ENCODE measurements around the gene IBA57. TPM values are rescaled to one million over a fixed set of nuclear protein-coding genes. Genes with fewer than 3 reads are reported as not detected.
A peak's percentile ranks its signal among the peaks of the same experiment; 100 is the strongest.

IBA57 gene
- total RNA-seq, 1 experiment from 2014 or later = 4.4 TPM

GRCh38 chr1:228149406-228150119 lies 16.0 kb upstream of the IBA57 start, which contains the start of gene GJC2:
TSS of gene GJC2 (plus strand) at chr1:228149930. CDS start at chr1:228157759, 7,829 bp downstream.
- Histone ChIP-seq H3K4me3 (no peak within 1 kb of the TSS), H3K27ac (no peak within 1 kb of the TSS), H3K27me3 (no peaks in the 10 kb centered on the region), H3K9me3 (replicated peaks) (no peaks in the 10 kb centered on the region), H3K36me3 (0 out of 2 replicates have a peak, but pooled peaks cover 4% of the 10 kb centered on the region), H3K4me1 (peaks cover 6% of the 10 kb centered on the region; the same call in 1 of the 2 replicates)
- peak in 1 of 2 experiments; percentile 31 for DNase-seq

DNA sequence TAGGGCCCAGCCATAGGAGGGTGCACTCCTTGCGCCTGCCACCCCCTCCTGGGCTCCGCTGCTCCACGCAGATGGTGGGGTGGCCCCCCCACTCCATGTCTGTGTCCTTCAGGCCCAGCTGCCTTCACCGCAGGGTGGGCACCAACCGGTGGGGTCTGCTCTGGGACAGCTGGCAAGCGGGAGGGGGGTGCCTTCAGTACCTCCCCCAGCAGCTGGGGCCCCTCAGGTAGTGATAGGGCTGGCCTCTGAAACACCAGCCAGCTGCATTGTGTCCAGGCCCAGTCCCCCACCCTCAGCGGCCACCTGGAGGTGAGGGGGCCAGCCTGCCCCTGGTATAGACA lies 15.5 kb upstream of the IBA57 start:
- no peak for DNase-seq
- H3K4me1 ChIP-seq = peaks cover 6% of the 10 kb centered on the region; the same call in 1 of the 2 replicates
- no peaks in the 10 kb centered on the region for H3K9me3 ChIP-seq (replicated peaks)
- H3K36me3 ChIP-seq = 0 out of 2 replicates have a peak, but pooled peaks cover 4% of the 10 kb centered on the region
- no peak overlapping the region for H3K27ac ChIP-seq
- no peak overlapping the region for H3K4me3 ChIP-seq
- no peaks in the 10 kb centered on the region for H3K27me3 ChIP-seq

DNA sequence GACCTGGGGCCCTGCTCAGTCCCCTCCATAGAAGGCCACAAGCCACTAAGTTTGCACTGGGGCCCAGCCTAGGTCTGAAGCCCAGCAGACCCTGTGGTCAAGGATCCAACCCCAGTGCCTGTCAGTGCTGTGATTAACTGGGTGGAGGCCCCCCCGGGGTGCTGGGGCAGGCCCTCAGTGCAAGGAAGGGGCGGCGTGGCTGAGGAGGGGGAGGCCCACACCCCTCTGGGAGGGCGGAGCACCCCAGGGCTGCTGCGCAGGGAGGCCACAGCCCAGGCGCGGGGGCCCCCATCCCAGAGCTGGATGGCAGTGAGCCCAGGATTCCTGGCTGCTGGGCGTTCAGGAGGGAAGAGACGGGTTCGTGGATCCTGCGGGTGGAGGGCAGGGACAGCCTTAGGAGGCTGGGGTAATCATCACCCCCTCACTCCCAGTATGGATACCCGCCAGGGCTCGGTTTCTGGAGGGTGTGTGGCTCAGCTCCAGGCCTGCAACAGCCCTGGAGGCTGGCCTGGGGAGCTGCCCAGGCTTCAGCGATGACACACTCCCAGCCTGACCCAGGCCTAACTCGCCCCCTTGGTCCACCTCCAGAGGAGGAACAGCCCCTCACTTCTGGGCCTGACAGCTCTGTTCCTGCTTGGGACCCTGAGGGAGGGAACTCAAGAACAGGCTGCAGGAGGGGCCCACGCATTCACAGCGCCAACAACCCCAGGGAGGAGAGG lies 15.0 kb upstream of the IBA57 start:
- no peaks in the 10 kb centered on the region for H3K27me3 ChIP-seq
- DNase-seq = no peak
- no peaks in the 10 kb centered on the region for H3K9me3 ChIP-seq (replicated peaks)
- no peak overlapping the region for H3K27ac ChIP-seq
- no peak overlapping the region for H3K4me3 ChIP-seq
- H3K4me1 ChIP-seq = peaks cover 6% of the 10 kb centered on the region; the same call in 1 of the 2 replicates
- H3K36me3 ChIP-seq = 0 out of 2 replicates have a peak, but pooled peaks cover 4% of the 10 kb centered on the region

DNA sequence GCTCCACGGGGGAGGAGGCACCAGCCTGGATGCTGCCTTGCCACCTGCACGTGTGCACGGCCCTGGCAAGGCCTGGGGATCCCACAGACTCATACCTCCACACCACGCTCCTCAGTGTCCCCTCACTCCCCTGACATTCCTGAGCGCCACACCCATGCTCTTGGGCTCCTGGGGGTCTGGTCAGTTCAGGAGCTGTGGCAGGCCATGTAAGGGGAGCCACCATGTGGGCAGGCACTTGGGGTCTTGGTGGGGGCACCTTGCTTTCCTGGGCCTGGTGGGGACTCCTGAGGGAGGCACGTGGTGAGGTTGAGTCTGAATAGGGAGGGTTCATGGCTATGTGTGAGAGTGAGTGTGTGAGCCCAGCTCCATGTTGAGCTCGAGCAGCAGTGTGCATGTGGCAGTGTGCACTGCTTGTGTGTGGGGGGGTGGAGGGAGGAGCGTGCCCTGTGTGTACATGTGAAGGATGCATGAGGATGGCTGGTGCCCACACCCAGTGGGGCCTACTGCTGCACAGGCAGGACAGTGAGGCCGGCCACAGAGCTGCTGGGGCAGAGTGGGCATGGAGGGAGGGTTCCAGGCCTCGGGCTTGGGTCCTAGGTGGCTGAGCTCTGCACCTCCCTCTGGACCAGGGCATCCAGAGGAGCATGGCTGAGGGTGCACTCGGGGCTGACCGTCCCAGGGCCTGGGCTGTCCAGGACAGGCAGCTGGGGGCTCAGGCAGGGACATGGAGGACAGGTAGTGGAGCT lies 14.3 kb upstream of the IBA57 start:
- Histone ChIP-seq H3K27me3 (no peaks in the 10 kb centered on the region), H3K27ac (no peak overlapping the region), H3K9me3 (replicated peaks) (no peaks in the 10 kb centered on the region), H3K36me3 (0 out of 2 replicates have a peak, but pooled peaks cover 4% of the 10 kb centered on the region), H3K4me3 (no peak overlapping the region), H3K4me1 (peaks cover 6% of the 10 kb centered on the region; the same call in 1 of the 2 replicates)
- DNase-seq = no peak

GRCh38 chr1:228152097-228152917 lies 13.3 kb upstream of the IBA57 start:
- Histone ChIP-seq H3K36me3 (0 out of 2 replicates have a peak, but pooled peaks cover 4% of the 10 kb centered on the region), H3K4me3 (no peak overlapping the region), H3K4me1 (peaks cover 6% of the 10 kb centered on the region; the same call in 1 of the 2 replicates), H3K27me3 (no peaks in the 10 kb centered on the region), H3K27ac (no peak overlapping the region), H3K9me3 (replicated peaks) (no peaks in the 10 kb centered on the region)
- no peak for DNase-seq

DNA sequence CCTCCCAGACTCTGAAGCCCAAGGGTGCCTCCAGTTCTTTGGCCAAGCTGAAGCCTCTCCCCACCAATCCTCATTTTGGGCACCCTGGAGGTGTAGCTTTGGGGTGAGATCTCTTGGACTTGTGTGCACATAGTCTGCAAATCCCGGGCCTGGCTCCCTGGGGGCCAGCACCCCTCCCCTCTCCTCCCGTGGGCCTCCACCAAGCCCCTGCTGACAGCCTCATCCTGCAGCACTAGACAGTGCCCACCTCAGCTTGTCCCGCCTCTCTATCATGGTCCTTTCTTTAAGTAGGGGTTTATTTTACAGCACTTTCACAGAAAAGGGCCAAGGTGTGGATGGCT lies 12.7 kb upstream of the IBA57 start:
- H3K27me3 ChIP-seq = no peaks in the 10 kb centered on the region
- no peaks in the 10 kb centered on the region for H3K9me3 ChIP-seq (replicated peaks)
- no peak for DNase-seq
- H3K36me3 ChIP-seq = 0 out of 2 replicates have a peak, but pooled peaks cover 4% of the 10 kb centered on the region
- H3K27ac ChIP-seq = no peak overlapping the region
- no peak overlapping the region for H3K4me3 ChIP-seq
- peaks cover 6% of the 10 kb centered on the region; the same call in 1 of the 2 replicates for H3K4me1 ChIP-seq

- H3K27ac ChIP-seq = no peak overlapping the region
- peaks cover 6% of the 10 kb centered on the region; the same call in 1 of the 2 replicates for H3K4me1 ChIP-seq
- H3K27me3 ChIP-seq = no peaks in the 10 kb centered on the region
- DNase-seq = no peak
- no peaks in the 10 kb centered on the region for H3K9me3 ChIP-seq (replicated peaks)
- H3K36me3 ChIP-seq = no peaks in the 10 kb centered on the region
- no peak overlapping the region for H3K4me3 ChIP-seq
Measured at GRCh38 chr1:228154021-228154669, 11.5 kb upstream of the IBA57 start.

DNA sequence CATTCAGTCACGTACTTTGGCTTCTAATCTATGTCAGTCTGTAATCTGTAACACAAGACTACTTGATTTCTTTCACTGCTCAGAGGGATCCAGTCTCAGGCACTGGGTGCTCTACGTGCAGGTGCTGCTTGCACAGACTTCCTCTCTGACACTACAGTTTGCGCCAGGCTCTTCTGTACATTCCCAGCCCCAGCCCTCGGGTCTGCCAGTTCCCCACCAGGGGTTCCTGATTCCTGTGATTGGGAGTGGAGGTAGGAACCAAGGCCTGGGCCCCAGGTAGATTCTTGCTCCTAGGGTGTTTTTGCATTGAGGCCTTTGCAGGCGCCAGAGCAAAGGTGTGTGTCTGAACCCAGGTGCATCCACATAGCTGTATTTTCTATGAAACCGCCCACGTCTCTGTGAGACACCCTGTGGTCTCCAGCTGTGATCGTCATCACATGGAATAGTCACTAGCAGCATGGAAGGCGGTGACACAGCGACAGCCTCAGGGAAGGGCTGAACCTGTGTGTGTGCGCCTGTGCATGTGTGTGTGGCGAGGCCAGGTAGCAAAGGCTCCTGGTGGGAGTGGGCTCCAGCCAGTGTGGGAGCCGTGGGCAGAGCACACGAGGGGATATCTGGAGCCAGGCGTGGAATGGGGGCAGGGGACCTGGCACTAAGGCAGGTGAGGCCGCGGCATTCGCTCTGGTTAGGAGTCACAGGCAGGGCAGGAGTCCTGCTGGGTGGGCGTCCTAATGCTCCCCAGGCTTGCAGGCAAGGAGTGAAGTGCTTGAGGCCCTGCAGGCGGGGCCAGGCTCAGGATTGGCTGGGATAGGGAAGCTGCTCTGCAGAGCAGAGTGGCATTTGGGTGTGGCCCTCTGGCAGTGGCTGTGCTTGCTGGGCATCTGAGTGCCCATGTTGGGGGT lies 10.7 kb upstream of the IBA57 start:
- DNase-seq = no peak

GRCh38 chr1:228155596-228156514 lies 9.7 kb upstream of the IBA57 start:
- DNase-seq = no peak
- no peaks in the 10 kb centered on the region for H3K27me3 ChIP-seq
- no peaks in the 10 kb centered on the region for H3K9me3 ChIP-seq (replicated peaks)
- no peak overlapping the region for H3K27ac ChIP-seq
- no peaks in the 10 kb centered on the region for H3K36me3 ChIP-seq
- H3K4me1 ChIP-seq = no peaks in the 10 kb centered on the region
- H3K4me3 ChIP-seq = no peak overlapping the region

More for the DNA sequence above, 10.7 kb upstream of the IBA57 start:
- no peak overlapping the region for H3K4me3 ChIP-seq
- peaks cover 2% of the 10 kb centered on the region; the same call in 1 of the 2 replicates for H3K4me1 ChIP-seq
- no peaks in the 10 kb centered on the region for H3K36me3 ChIP-seq
- H3K9me3 ChIP-seq (replicated peaks) = no peaks in the 10 kb centered on the region
- H3K27me3 ChIP-seq = no peaks in the 10 kb centered on the region
- no peak overlapping the region for H3K27ac ChIP-seq

DNA sequence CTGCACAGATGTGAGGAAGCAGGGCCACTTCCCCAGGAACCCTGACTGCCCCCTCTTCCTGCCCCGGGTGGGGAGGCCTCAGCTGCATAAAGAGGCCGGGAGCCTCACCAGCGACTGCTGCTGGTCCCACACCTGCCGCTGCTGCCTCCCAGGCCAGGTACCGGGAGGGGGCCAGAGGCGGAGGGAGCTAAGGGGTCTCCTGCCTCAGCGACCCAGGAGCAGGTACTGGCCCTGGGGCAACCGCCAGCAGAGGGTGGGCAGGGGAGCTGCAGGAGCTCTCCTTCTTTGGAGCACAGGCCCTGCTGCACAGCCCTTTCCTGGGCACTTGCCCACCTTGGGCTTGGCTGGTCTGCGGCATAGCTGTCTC lies 9.1 kb upstream of the IBA57 start:
- H3K27me3 ChIP-seq = no peaks in the 10 kb centered on the region
- DNase-seq = no peak
- no peaks in the 10 kb centered on the region for H3K36me3 ChIP-seq
- no peak overlapping the region for H3K4me3 ChIP-seq
- H3K4me1 ChIP-seq = peaks cover 2% of the 10 kb centered on the region
- H3K27ac ChIP-seq = no peak overlapping the region
- no peaks in the 10 kb centered on the region for H3K9me3 ChIP-seq (replicated peaks)

DNA sequence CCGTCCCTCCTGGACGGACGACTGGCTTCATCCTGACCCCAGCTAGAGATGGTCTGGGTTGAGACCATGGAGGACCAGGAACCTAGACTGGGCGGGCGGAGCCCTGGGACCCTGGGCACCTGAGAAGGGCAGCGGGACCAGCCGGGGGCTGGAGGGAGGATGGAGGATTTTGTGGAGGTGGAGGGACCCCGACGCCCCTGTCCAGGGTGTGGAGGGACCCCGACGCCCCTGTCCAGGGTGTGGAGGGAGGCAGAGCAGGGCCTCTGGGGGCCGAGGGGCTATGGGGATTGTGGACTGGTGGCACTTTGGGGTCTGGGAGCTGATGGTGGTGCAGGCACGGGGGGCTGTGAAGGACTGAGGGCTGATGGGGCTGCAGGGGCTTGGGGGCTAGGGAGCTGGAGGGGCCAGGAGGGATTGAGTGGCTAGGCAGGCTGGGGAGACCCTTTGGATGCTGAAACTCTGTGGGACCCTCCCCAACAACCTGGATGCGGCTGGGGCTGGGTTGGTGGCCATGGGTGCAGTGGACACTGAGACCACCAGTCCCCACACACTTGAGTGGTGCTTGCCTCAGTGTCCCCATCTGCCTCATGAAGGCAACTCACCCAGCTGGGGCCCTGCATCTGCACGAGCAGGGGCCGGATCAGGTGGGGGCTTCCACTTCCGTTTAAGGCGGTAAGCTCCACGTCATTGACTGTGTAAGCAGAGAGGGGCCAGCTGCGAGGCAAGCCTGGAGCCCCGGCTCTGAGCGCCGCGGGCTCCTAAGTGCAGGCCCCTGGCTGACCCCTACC lies 8.5 kb upstream of the IBA57 start:
- Histone ChIP-seq H3K27me3 (no peaks in the 10 kb centered on the region), H3K36me3 (no peaks in the 10 kb centered on the region), H3K4me1 (peaks cover 7% of the 10 kb centered on the region), H3K9me3 (replicated peaks) (no peaks in the 10 kb centered on the region), H3K27ac (no peak overlapping the region), H3K4me3 (no peak overlapping the region)
- no peak for DNase-seq

- Histone ChIP-seq H3K27me3 (no peaks in the 10 kb centered on the region), H3K27ac (no peak overlapping the region), H3K4me3 (no peak overlapping the region), H3K9me3 (replicated peaks) (no peaks in the 10 kb centered on the region), H3K36me3 (no peaks in the 10 kb centered on the region), H3K4me1 (peaks cover 9% of the 10 kb centered on the region)
- DNase-seq = no peak
Measured at GRCh38 chr1:228157729-228158126, 7.9 kb upstream of the IBA57 start.

Measured in SJCRH30 (cell line).